T-helper 1 cell (primary cell): ENCODE data around the gene VWA3A.
A peak's percentile ranks its signal among the peaks of the same experiment; 100 is the strongest.
"Not testable (repeated sequence)": the region's sequence is repeated elsewhere in the genome, so short reads cannot be mapped to it uniquely, and the experiment has no call there.

Source experiments
- DNase-seq, 5 donors: peaks; one replicate each; pipeline ENCODE4 v3.0.0-alpha.2; 2012 to 2020

The VWA3A gene

GRCh38 chr16:22141767-22142166 is 49.4 kb downstream of the VWA3A start:
- no peak for DNase-seq

- DNase-seq: no peak
Measured at GRCh38 chr16:22144520-22144919, 52.2 kb downstream of the VWA3A start.

- DNase-seq: no peak
Measured at GRCh38 chr16:22147853-22148252, 55.5 kb downstream of the VWA3A start.

GRCh38 chr16:22151246-22151998 is 59.1 kb downstream of the VWA3A start:
- DNase-seq: no peak

- no peak for DNase-seq
Measured at GRCh38 chr16:22152316-22152715, 60.0 kb downstream of the VWA3A start.

GRCh38 chr16:22153078-22153477 is 60.7 kb downstream of the VWA3A start:
- DNase-seq: not testable (repeated sequence)

GRCh38 chr16:22161401-22161800 is 69.1 kb downstream of the VWA3A start:
- DNase-seq: no peak

GRCh38 chr16:22161999-22162655 is 69.8 kb downstream of the VWA3A start, which contains the start of gene SDR42E2:
TSS of gene SDR42E2 (plus strand) at chr16:22162506. CDS start at chr16:22165583, 3,077 bp downstream.
- peak; percentile 7 to 50 (median 34) for DNase-seq

GRCh38 chr16:22162656-22163009 is 70.3 kb downstream of the VWA3A start:
- DNase-seq: no peak

GRCh38 chr16:22163806-22164205 is 71.5 kb downstream of the VWA3A start:
- DNase-seq: no peak

- no peak for DNase-seq
Measured at GRCh38 chr16:22164482-22164881, 72.1 kb downstream of the VWA3A start.

GRCh38 chr16:22165508-22166285 is 73.4 kb downstream of the VWA3A start:
- DNase-seq: no peak

- DNase-seq: no peak
Measured at GRCh38 chr16:22171953-22172352, 79.6 kb downstream of the VWA3A start.

GRCh38 chr16:22172642-22173041 is 80.3 kb downstream of the VWA3A start:
- DNase-seq: not testable (repeated sequence)

- DNase-seq: no peak
Measured at GRCh38 chr16:22174642-22175041, 82.3 kb downstream of the VWA3A start.

- DNase-seq: no peak
Measured at GRCh38 chr16:22177968-22178930, 85.9 kb downstream of the VWA3A start.

GRCh38 chr16:22181426-22181825 is 89.1 kb downstream of the VWA3A start:
- DNase-seq: no peak

GRCh38 chr16:22181843-22182242 is 89.5 kb downstream of the VWA3A start:
- DNase-seq: no peak

GRCh38 chr16:22183335-22183734 is 91.0 kb downstream of the VWA3A start:
- no peak for DNase-seq

GRCh38 chr16:22183901-22184614 is 91.7 kb downstream of the VWA3A start:
- DNase-seq: no peak

GRCh38 chr16:22184615-22184968 is 92.3 kb downstream of the VWA3A start:
- DNase-seq: no peak

GRCh38 chr16:22186517-22186916 is 94.2 kb downstream of the VWA3A start:
- DNase-seq: no peak
